K562 (cell line): Measurements from ENCODE around the gene AGPAT3. TPM values are rescaled to one million over a fixed set of nuclear protein-coding genes. Genes with fewer than 3 reads are reported as not detected.
A peak's percentile ranks its signal among the peaks of the same experiment; 100 is the strongest.

Experiments
- ATF7 ChIP-seq: fragments of 450-650 bp; IDR thresholded peaks from 2 replicates; pipeline ENCODE4 v1.7.1; 2014; ENCODE audit warnings: mild to moderate bottlenecking, moderate library complexity
- BHLHE40 ChIP-seq: IDR thresholded peaks from 2 replicates; pipeline ENCODE4 v1.6.1; 2011; ENCODE audit warnings: low read length, improper control_type of control experiment
- BRD9 ChIP-seq: fragments of 450-650 bp; IDR thresholded peaks from 2 replicates; pipeline ENCODE4 v1.6.1; 2018; ENCODE audit warnings: low read depth; ENCODE audit not compliant: partially characterized antibody
- CBFA2T2 ChIP-seq: fragments of 450-650 bp; conservative IDR thresholded peaks from 2 replicates; pipeline ENCODE4 v1.6.1; 2017; ENCODE audit warnings: mild to moderate bottlenecking
- CHD4 ChIP-seq: fragments of 200-600 bp; sonication (generic); IDR thresholded peaks from 3 replicates; pipeline ENCODE4 v1.6.1; 2012; ENCODE audit warnings: low read depth, mild to moderate bottlenecking, mixed read lengths, low read length, inconsistent platforms; ENCODE audit not compliant: insufficient read depth, insufficient replicate concordance, poor library complexity, severe bottlenecking
- DACH1 ChIP-seq: fragments of 450-650 bp; IDR thresholded peaks from 2 replicates; pipeline ENCODE4 v1.6.1; 2018; ENCODE audit not compliant: partially characterized antibody
- EP300 ChIP-seq: IDR thresholded peaks from 2 replicates; pipeline ENCODE4 v1.6.1; 2012; ENCODE audit warnings: low read length, improper control_type of control experiment
- ETS2 ChIP-seq: IDR thresholded peaks from 2 replicates; pipeline ENCODE4 v1.6.1; 2016; ENCODE audit warnings: borderline replicate concordance, missing genetic modification characterization, mild to moderate bottlenecking, moderate library complexity, missing compliant biosample characterization; ENCODE audit not compliant: poor library complexity, severe bottlenecking
- EZH2 ChIP-seq: IDR thresholded peaks from 2 replicates; pipeline ENCODE4 v1.6.1; 2012; ENCODE audit warnings: low read depth, mild to moderate bottlenecking, inconsistent platforms, low read length, borderline replicate concordance
- FOS ChIP-seq: IDR thresholded peaks from 3 replicates; pipeline ENCODE4 v1.6.1; 2011; ENCODE audit not compliant: insufficient read length; ENCODE audit errors: extremely low read depth
- FOXM1 ChIP-seq, 2 experiments: fragments of 450-650 bp in 1 of 2; sonication (generic) in 1 of 2; formaldehyde crosslinking in 1 of 2; IDR thresholded peaks; 2 replicates each; pipeline versions ENCODE4 v1.6.1 to v1.9.0; 2017 to 2022; ENCODE audit warnings: low read depth in 2 of 2, mild to moderate bottlenecking in 2 of 2, missing genetic modification reagents in 1 of 2, moderate library complexity in 1 of 2
- ILF3 ChIP-seq: fragments of 450-650 bp; IDR thresholded peaks from 2 replicates; pipeline ENCODE4 v1.6.1; 2018; ENCODE audit warnings: antibody characterized with exemption, mild to moderate bottlenecking, moderate library complexity, borderline replicate concordance
- IRF2 ChIP-seq: sonication (generic); formaldehyde crosslinking; IDR thresholded peaks from 2 replicates; pipeline ENCODE4 v1.8.1; 2022; ENCODE audit warnings: mild to moderate bottlenecking, missing genetic modification reagents
- JUND ChIP-seq, 2 experiments: IDR thresholded peaks; 2 replicates in 1 of 2; 3 replicates in 1 of 2; pipeline ENCODE4 v1.6.1; 2011; ENCODE audit warnings: borderline replicate concordance in 2 of 2, low read depth in 2 of 2, low read length in 2 of 2, improper control_type of control experiment in 1 of 2, missing biosample characterization in 1 of 2, missing genetic modification characterization in 1 of 2, missing genetic modification reagents in 1 of 2
- MYC ChIP-seq, 2 experiments: fragments of 250-450 bp in 1 of 2; sonication (Bioruptor Pico) in 1 of 2; IDR thresholded peaks; 2 replicates each; pipeline versions ENCODE4 v1.5.1 to v1.6.1; 2012 to 2021; ENCODE audit warnings: low read depth in 2 of 2, borderline replicate concordance in 1 of 2, improper control_type of control experiment in 1 of 2, low read length in 1 of 2, mild to moderate bottlenecking in 1 of 2, moderate library complexity in 1 of 2
- NFRKB ChIP-seq: fragments of 450-650 bp; IDR thresholded peaks from 2 replicates; pipeline ENCODE4 v1.6.1; 2016; ENCODE audit warnings: low read depth
- NR1H2 ChIP-seq: sonication (generic); formaldehyde crosslinking; IDR thresholded peaks from 2 replicates; pipeline ENCODE4 v1.4.0; 2020; ENCODE audit warnings: mild to moderate bottlenecking, missing genetic modification reagents
- NR2C1 ChIP-seq, 2 experiments: fragments of 450-650 bp; IDR thresholded peaks; 2 replicates each; pipeline ENCODE4 v1.6.1; 2017; ENCODE audit warnings: mild to moderate bottlenecking in 2 of 2, antibody characterized with exemption in 1 of 2, inconsistent platforms in 1 of 2, missing compliant biosample characterization in 1 of 2, missing genetic modification characterization in 1 of 2
- SMARCA4 ChIP-seq: fragments of 450-650 bp; IDR thresholded peaks from 2 replicates; pipeline ENCODE4 v1.6.1; 2016
- SP1 ChIP-seq: sonication (generic); formaldehyde crosslinking; IDR thresholded peaks from 2 replicates; pipeline ENCODE4 v1.8.1; 2022; ENCODE audit warnings: mild to moderate bottlenecking, missing genetic modification reagents
- TAL1 ChIP-seq: fragments of 450-650 bp; IDR thresholded peaks from 2 replicates; pipeline ENCODE4 v1.6.1; 2016; ENCODE audit warnings: mild to moderate bottlenecking
- YY1 ChIP-seq, 3 experiments: IDR thresholded peaks; 2 replicates each; pipeline ENCODE4 v1.6.1; 2011; ENCODE audit warnings: low read length in 2 of 3, mild to moderate bottlenecking in 2 of 3, moderate library complexity in 2 of 3, borderline replicate concordance in 1 of 3, control low read depth in 1 of 3, low read depth in 1 of 3; ENCODE audit not compliant: insufficient read depth in 3 of 3, insufficient replicate concordance in 2 of 3, control insufficient read depth in 1 of 3, insufficient read length in 1 of 3; ENCODE audit errors: extremely low read depth in 1 of 3
- ZNF561 ChIP-seq: fragments of 450-650 bp; formaldehyde crosslinking; conservative IDR thresholded peaks from 2 replicates; pipeline ENCODE4 v1.4.0; 2020; ENCODE audit warnings: mild to moderate bottlenecking, moderate library complexity
- polyA plus RNA-seq, 8 experiments: library from polyadenylated mRNA; depleted of rRNA in 4 of 8; stranded (reverse) in 5 of 8; unstranded in 3 of 8; fragments of >200 nt; fragmentation: Nextera tagmentation in 2 of 8; fragmentation: Illumina TruSeq in 1 of 8; extraction: Ambion mirVana in 2 of 8; extraction: Trizol in 1 of 8; gene quantifications; 2 replicates each; pipeline versions ENCODE4 v1.2.1 to v1.2.3, GENCODE V29; 2011 to 2014; ENCODE audit warnings: inconsistent platforms in 1 of 8, missing spikeins in 1 of 8
- total RNA-seq, 7 experiments: library from RNA; depleted of rRNA in 6 of 7; stranded (reverse); fragments of >200 nt in 6 of 7; fragmentation: Illumina TruSeq in 2 of 7; extraction: Trizol in 2 of 7; gene quantifications; 2 replicates each; pipeline versions ENCODE4 v1.2.1 to v1.2.3, GENCODE V29; 2011 to 2021; ENCODE audit warnings: low replicate concordance in 1 of 7
- TF ChIP-seq, protein P1 (sequence below): sonication (generic); formaldehyde crosslinking; IDR thresholded peaks from 2 replicates; pipeline ENCODE4 v1.9.0; 2022; ENCODE audit warnings: mild to moderate bottlenecking, missing genetic modification reagents
- TF ChIP-seq, protein P2 (sequence below), 2 experiments: fragments of 450-650 bp; IDR thresholded peaks; 2 replicates each; pipeline ENCODE4 v1.6.1; 2016

The AGPAT3 gene
- total and polyA plus RNA-seq, 9 of the 15 experiments (the other 6 are each of a cell fraction or from before 2014, with no cell fraction given), result 1.5 to 88.4 (median 35.7) TPM

DNA sequence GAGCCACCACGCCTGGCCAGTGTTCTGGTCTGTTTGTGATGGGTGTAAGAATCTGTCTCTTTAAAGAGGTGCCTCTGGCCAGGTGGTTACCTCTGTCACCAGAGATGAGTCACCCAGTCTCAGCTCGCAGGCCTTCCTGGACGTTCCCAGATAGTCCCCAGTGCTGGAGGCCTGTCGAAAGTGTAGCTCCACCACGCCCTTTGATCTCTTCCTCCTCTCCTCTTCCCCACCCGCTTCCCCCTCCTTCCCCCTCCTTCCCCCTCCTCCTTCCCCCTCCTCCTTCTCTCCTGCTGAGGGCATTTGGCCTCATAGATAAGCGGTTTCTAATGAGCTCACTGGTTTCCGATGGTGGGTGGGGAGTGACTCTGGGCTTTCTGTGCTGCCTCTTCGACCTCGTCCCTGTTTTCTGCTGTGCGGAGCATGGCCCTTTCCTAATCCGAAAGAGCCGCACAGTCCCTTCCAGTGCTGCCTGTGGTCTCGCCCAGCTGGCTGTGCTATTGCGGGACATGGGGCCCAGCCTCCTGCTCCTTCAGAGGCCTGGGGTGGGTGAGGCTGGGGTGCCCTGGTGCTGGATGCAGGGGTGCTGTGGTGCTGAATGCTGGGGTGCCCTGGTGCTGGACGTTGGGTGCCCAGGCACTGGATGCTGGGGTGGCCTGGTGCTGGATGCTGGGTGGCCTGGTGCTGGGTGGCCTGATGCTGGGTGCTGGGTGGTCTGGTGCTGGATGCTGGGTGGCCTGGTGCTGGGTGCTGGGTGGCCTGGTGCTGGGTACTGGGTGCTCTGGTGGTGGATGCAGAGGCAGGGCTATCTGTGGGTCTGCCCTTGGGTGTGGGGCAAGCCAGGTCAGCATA, 19.2 kb downstream of the AGPAT3 start (continued):
- TF ChIP-seq ZNF561 (CRISPR knock-in tag), result no peak
- peak; percentile 71 for TF ChIP-seq SP1
- TF ChIP-seq BRD9, result peak; percentile 50
- peak; percentile 89; the same call in 1 of the 2 replicates for TF ChIP-seq NFRKB
- TF ChIP-seq, protein P1, sequence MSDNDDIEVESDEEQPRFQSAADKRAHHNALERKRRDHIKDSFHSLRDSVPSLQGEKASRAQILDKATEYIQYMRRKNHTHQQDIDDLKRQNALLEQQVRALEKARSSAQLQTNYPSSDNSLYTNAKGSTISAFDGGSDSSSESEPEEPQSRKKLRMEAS (CRISPR knock-in tag), result no peak; the same call in none of the 2 replicates
- TF ChIP-seq DACH1, result peak; percentile 73
- peak; percentile 81 for TF ChIP-seq CHD4
- TF ChIP-seq FOS, result peak; percentile 58
- peak; percentile 87 for TF ChIP-seq SMARCA4
- TF ChIP-seq MYC (IDR thresholded peaks at IDR 0.05; ENCODE audit: low read depth, low read length), result peak; percentile 67
- 0 out of 2 replicates have a peak, but pooled peaks have one; percentile 30 for TF ChIP-seq MYC (CRISPR knock-in tag; IDR thresholded peaks at IDR 0.05; ENCODE audit: borderline replicate concordance, low read depth)
- TF ChIP-seq YY1 (IDR thresholded peaks at IDR 0.05; ENCODE audit: borderline replicate concordance in 1 of 3, control insufficient read depth in 1 of 3, extremely low read depth in 1 of 3, insufficient read depth in 3 of 3, insufficient read length in 1 of 3, insufficient replicate concordance in 2 of 3, low read depth in 1 of 3, low read length in 2 of 3), result peak; percentile 5 to 78 (median 60)
- TF ChIP-seq BHLHE40, result peak; percentile 33; the same call in 1 of the 2 replicates
- TF ChIP-seq TAL1, result peak; percentile 75
- TF ChIP-seq EZH2, result no peak
- TF ChIP-seq NR2C1 (IDR thresholded peaks at IDR 0.05), result peak; percentile 30; the same call in 1 of the 2 replicates
- TF ChIP-seq NR2C1 (tag; IDR thresholded peaks at IDR 0.05), result no peak
- peak; percentile 37 for TF ChIP-seq FOXM1 (IDR thresholded peaks at IDR 0.05; ENCODE audit: low read depth)
- no peak; the same call in 1 of the 2 replicates for TF ChIP-seq FOXM1 (CRISPR knock-in tag; IDR thresholded peaks at IDR 0.05; ENCODE audit: low read depth)
- no peak for TF ChIP-seq IRF2
- TF ChIP-seq ATF7, result peak; percentile 95
- TF ChIP-seq ILF3, result no peak
- TF ChIP-seq ETS2 (tag), result no peak
- TF ChIP-seq JUND (IDR thresholded peaks at IDR 0.05; ENCODE audit: borderline replicate concordance, low read depth, low read length), result peak; percentile 95
- peak; percentile 96 for TF ChIP-seq JUND (tag; IDR thresholded peaks at IDR 0.05; ENCODE audit: borderline replicate concordance, low read depth, low read length)
- peak; percentile 91; the same call in 1 of the 2 replicates for TF ChIP-seq EP300
- TF ChIP-seq NR1H2 (CRISPR knock-in tag), result no peak
- TF ChIP-seq, protein P2, sequence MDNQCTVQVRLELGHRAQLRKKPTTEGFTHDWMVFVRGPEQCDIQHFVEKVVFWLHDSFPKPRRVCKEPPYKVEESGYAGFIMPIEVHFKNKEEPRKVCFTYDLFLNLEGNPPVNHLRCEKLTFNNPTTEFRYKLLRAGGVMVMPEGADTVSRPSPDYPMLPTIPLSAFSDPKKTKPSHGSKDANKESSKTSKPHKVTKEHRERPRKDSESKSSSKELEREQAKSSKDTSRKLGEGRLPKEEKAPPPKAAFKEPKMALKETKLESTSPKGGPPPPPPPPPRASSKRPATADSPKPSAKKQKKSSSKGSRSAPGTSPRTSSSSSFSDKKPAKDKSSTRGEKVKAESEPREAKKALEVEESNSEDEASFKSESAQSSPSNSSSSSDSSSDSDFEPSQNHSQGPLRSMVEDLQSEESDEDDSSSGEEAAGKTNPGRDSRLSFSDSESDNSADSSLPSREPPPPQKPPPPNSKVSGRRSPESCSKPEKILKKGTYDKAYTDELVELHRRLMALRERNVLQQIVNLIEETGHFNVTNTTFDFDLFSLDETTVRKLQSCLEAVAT (IDR thresholded peaks at IDR 0.05), result peak; percentile 40 to 58; a peak in 3 of 4 replicates
- TF ChIP-seq CBFA2T2, result peak; percentile 88
